Rectal smooth muscle tissue (tissue), 1 donor: ENCODE measurements around the gene MCRIP2.

Experiments
- H3K27ac ChIP-seq: one replicate; pipeline ENCODE4 v1.7.0; 2013; ENCODE audit warnings: low read depth, low read length, inconsistent platforms
- H3K27me3 ChIP-seq: one replicate; pipeline ENCODE4 v1.7.0; 2013; ENCODE audit warnings: low read length; ENCODE audit not compliant: control insufficient read depth, insufficient read depth
- H3K36me3 ChIP-seq: one replicate; pipeline ENCODE4 v1.7.0; 2013; ENCODE audit warnings: low read length; ENCODE audit not compliant: control insufficient read depth, insufficient read depth
- H3K4me1 ChIP-seq: one replicate; pipeline ENCODE4 v1.7.0; 2013; ENCODE audit warnings: low read length; ENCODE audit not compliant: control insufficient read depth, insufficient read depth
- H3K4me3 ChIP-seq: one replicate; pipeline ENCODE4 v1.7.0; 2013; ENCODE audit warnings: low read length
- H3K9ac ChIP-seq: one replicate; pipeline ENCODE4 v1.7.0; 2013; ENCODE audit warnings: low read length

MCRIP2 gene

GRCh38 chr16:630249-630814, 11.3 kb upstream of the MCRIP2 start:
- Histone ChIP-seq H3K27ac (no peak overlapping the region), H3K9ac (no peak overlapping the region), H3K36me3 (peaks cover 4% of the 10 kb centered on the region), H3K4me1 (peaks cover 2% of the 10 kb centered on the region), H3K4me3 (no peak overlapping the region), H3K27me3 (peaks cover 2% of the 10 kb centered on the region)

GRCh38 chr16:630815-631405, 10.7 kb upstream of the MCRIP2 start, which contains the start of gene WFIKKN1:
WFIKKN1 (plus strand) TSS chr16:630985; CDS start chr16:631254, 269 bp downstream.
- no peak within 1 kb of the TSS for H3K27ac ChIP-seq
- peaks cover 4% of the 10 kb centered on the region for H3K36me3 ChIP-seq
- peaks cover 4% of the 10 kb centered on the region for H3K4me1 ChIP-seq
- no peak within 1 kb of the TSS for H3K4me3 ChIP-seq
- no peak within 1 kb of the TSS for H3K9ac ChIP-seq
- H3K27me3 ChIP-seq = peaks cover 2% of the 10 kb centered on the region

GRCh38 chr16:631808-632358, 9.7 kb upstream of the MCRIP2 start:
- H3K27me3 ChIP-seq = peaks cover 2% of the 10 kb centered on the region
- H3K4me3 ChIP-seq = no peak overlapping the region
- no peaks in the 10 kb centered on the region for H3K36me3 ChIP-seq
- H3K27ac ChIP-seq = no peak overlapping the region
- peaks cover 4% of the 10 kb centered on the region for H3K4me1 ChIP-seq
- no peak overlapping the region for H3K9ac ChIP-seq

- Histone ChIP-seq H3K4me1 (peaks cover 7% of the 10 kb centered on the region), H3K9ac (no peak overlapping the region), H3K4me3 (no peak overlapping the region), H3K27me3 (peaks cover 2% of the 10 kb centered on the region), H3K27ac (no peak overlapping the region), H3K36me3 (no peaks in the 10 kb centered on the region)
Observed at GRCh38 chr16:632486-633335, 8.9 kb upstream of the MCRIP2 start.

- peaks cover 7% of the 10 kb centered on the region for H3K4me1 ChIP-seq
- no peak overlapping the region for H3K9ac ChIP-seq
- H3K4me3 ChIP-seq = no peak overlapping the region
- no peaks in the 10 kb centered on the region for H3K36me3 ChIP-seq
- H3K27ac ChIP-seq = no peak overlapping the region
- H3K27me3 ChIP-seq = peaks cover 2% of the 10 kb centered on the region
Observed at GRCh38 chr16:633336-634050, 8.1 kb upstream of the MCRIP2 start.

- Histone ChIP-seq H3K4me3 (no peak overlapping the region), H3K27me3 (peaks cover 2% of the 10 kb centered on the region), H3K36me3 (no peaks in the 10 kb centered on the region), H3K27ac (no peak overlapping the region), H3K9ac (no peak overlapping the region), H3K4me1 (peaks cover 7% of the 10 kb centered on the region)
Observed at GRCh38 chr16:634051-634670, 7.5 kb upstream of the MCRIP2 start.

GRCh38 chr16:634996-635395, 6.6 kb upstream of the MCRIP2 start:
- no peak overlapping the region for H3K9ac ChIP-seq
- H3K4me3 ChIP-seq = no peak overlapping the region
- peaks cover 7% of the 10 kb centered on the region for H3K4me1 ChIP-seq
- H3K36me3 ChIP-seq = no peaks in the 10 kb centered on the region
- H3K27me3 ChIP-seq = peaks cover 2% of the 10 kb centered on the region
- no peak overlapping the region for H3K27ac ChIP-seq

- peaks cover 7% of the 10 kb centered on the region for H3K4me1 ChIP-seq
- H3K27ac ChIP-seq = peak overlapping the region; percentile 24
- H3K36me3 ChIP-seq = no peaks in the 10 kb centered on the region
- peak overlapping the region; percentile 53 for H3K9ac ChIP-seq
- peak overlapping the region; percentile 91 for H3K4me3 ChIP-seq
- H3K27me3 ChIP-seq = peaks cover 2% of the 10 kb centered on the region
Observed at GRCh38 chr16:635573-636205, 5.9 kb upstream of the MCRIP2 start.

- peak within 1 kb of the TSS; percentile 97 for H3K27ac ChIP-seq
- peak within 1 kb of the TSS; percentile 91 for H3K4me3 ChIP-seq
- peak within 1 kb of the TSS; percentile 74 for H3K9ac ChIP-seq
- peaks cover 7% of the 10 kb centered on the region for H3K4me1 ChIP-seq
- H3K36me3 ChIP-seq = no peaks in the 10 kb centered on the region
- H3K27me3 ChIP-seq = peaks cover 2% of the 10 kb centered on the region
Observed at GRCh38 chr16:636206-637080, 5.2 kb upstream of the MCRIP2 start, which contains the start of gene METTL26. METTL26 (minus strand) TSS chr16:636305; CDS start chr16:636290, 15 bp downstream.

- no peaks in the 10 kb centered on the region for H3K27me3 ChIP-seq
- H3K9ac ChIP-seq = no peak overlapping the region
- peak overlapping the region; percentile 97 for H3K27ac ChIP-seq
- no peaks in the 10 kb centered on the region for H3K36me3 ChIP-seq
- H3K4me3 ChIP-seq = peak overlapping the region; percentile 91
- peaks cover 7% of the 10 kb centered on the region for H3K4me1 ChIP-seq
Observed at GRCh38 chr16:637081-638018, 4.3 kb upstream of the MCRIP2 start.
